NCI-H1105 treated with DMSO at 0.1 percent for 48 hours (cell line): Measurements from ENCODE around the gene SAXO2.
"Not testable (repeated sequence)": the region's sequence is repeated elsewhere in the genome, so short reads cannot be mapped to it uniquely, and the experiment has no call there.

Source experiments
- DNase-seq: peaks from one replicate; lab custom pipeline; 2025; lab: John Stamatoyannopoulos, UW

The SAXO2 gene

GRCh38 chr15:82288202-82288601 is 25.6 kb downstream of the SAXO2 start:
- DNase-seq, result not testable (repeated sequence)

- DNase-seq, result no peak
Measured at GRCh38 chr15:82292271-82292670, 29.7 kb downstream of the SAXO2 start.

- no peak for DNase-seq
Measured at GRCh38 chr15:82294061-82294690, 31.6 kb downstream of the SAXO2 start.

GRCh38 chr15:82297546-82297945 is 34.9 kb downstream of the SAXO2 start:
- DNase-seq, result no peak

GRCh38 chr15:82298032-82298431 is 35.4 kb downstream of the SAXO2 start:
- DNase-seq, result no peak

GRCh38 chr15:82298520-82298919 is 35.9 kb downstream of the SAXO2 start:
- no peak for DNase-seq

- not testable (repeated sequence) for DNase-seq
Measured at GRCh38 chr15:82299511-82299914, 36.9 kb downstream of the SAXO2 start.

GRCh38 chr15:82300326-82300725 is 37.7 kb downstream of the SAXO2 start:
- not testable (repeated sequence) for DNase-seq

- DNase-seq, result no peak
Measured at GRCh38 chr15:82300883-82301282, 38.3 kb downstream of the SAXO2 start.

- no peak for DNase-seq
Measured at GRCh38 chr15:82301296-82302016, 38.8 kb downstream of the SAXO2 start.

- no peak for DNase-seq
Measured at GRCh38 chr15:82303956-82304777, 41.5 kb downstream of the SAXO2 start.

GRCh38 chr15:82304778-82305090 is 42.1 kb downstream of the SAXO2 start:
- DNase-seq, result no peak

GRCh38 chr15:82305621-82306048 is 43.0 kb downstream of the SAXO2 start:
- no peak for DNase-seq

GRCh38 chr15:82306791-82307713 is 44.4 kb downstream of the SAXO2 start:
- DNase-seq, result no peak

- DNase-seq, result no peak
Measured at GRCh38 chr15:82307714-82308081, 45.1 kb downstream of the SAXO2 start.

- DNase-seq, result no peak
Measured at GRCh38 chr15:82309802-82310201, 47.2 kb downstream of the SAXO2 start.

GRCh38 chr15:82311321-82311720 is 48.7 kb downstream of the SAXO2 start:
- not testable (repeated sequence) for DNase-seq

- no peak for DNase-seq
Measured at GRCh38 chr15:82312586-82313349, 50.1 kb downstream of the SAXO2 start.

GRCh38 chr15:82313446-82313845 is 50.8 kb downstream of the SAXO2 start:
- DNase-seq, result no peak

- not testable (repeated sequence) for DNase-seq
Measured at GRCh38 chr15:82313951-82314768, 51.5 kb downstream of the SAXO2 start.
